GM23338 (cell line): ENCODE measurements around the gene EIF4G3.

Experiments
- CREB1 ChIP-seq: fragments of 250-450 bp; sonication (Bioruptor Pico); IDR thresholded peaks from 2 replicates; pipeline ENCODE4 v1.5.0; 2020; ENCODE audit warnings: low read depth, mild to moderate bottlenecking, moderate library complexity
- CTCF ChIP-seq, 2 experiments: fragments of 200-600 bp in 1 of 2; sonication (generic) in 1 of 2; conservative IDR thresholded peaks; 2 replicates each; pipeline versions ENCODE4 v1.5.1 to v1.6.1; 2016 to 2017; ENCODE audit warnings: antibody characterized with exemption in 2 of 2, low read depth in 2 of 2, mild to moderate bottlenecking in 2 of 2, moderate library complexity in 1 of 2
- ETS1 ChIP-seq: IDR thresholded peaks from 2 replicates; pipeline ENCODE4 v1.6.1; 2016; ENCODE audit warnings: antibody characterized with exemption
- EZH2 ChIP-seq: fragments of 200-600 bp; sonication (generic); IDR thresholded peaks from one replicate; pipeline ENCODE4 v1.8.0; 2017; ENCODE audit warnings: antibody characterized with exemption, mild to moderate bottlenecking, low read depth; ENCODE audit not compliant: unreplicated experiment
- EZH2phosphoT487 ChIP-seq: fragments of 200-600 bp; sonication (generic); IDR thresholded peaks from one replicate; pipeline ENCODE4 v1.8.1; 2018; ENCODE audit warnings: antibody characterized with exemption; ENCODE audit not compliant: unreplicated experiment
- JUNB ChIP-seq: IDR thresholded peaks from one replicate; pipeline ENCODE4 v1.6.1; 2016; ENCODE audit warnings: antibody characterized with exemption; ENCODE audit not compliant: unreplicated experiment
- NANOG ChIP-seq: IDR thresholded peaks from 2 replicates; pipeline ENCODE4 v1.6.1; 2016; ENCODE audit warnings: antibody characterized with exemption, borderline replicate concordance
- POLR2AphosphoS5 ChIP-seq: IDR thresholded peaks from 2 replicates; pipeline ENCODE4 v1.6.1; 2016; ENCODE audit warnings: antibody characterized with exemption, low read depth
- REST ChIP-seq: IDR thresholded peaks from one replicate; pipeline ENCODE4 v1.6.1; 2018; ENCODE audit warnings: antibody characterized with exemption; ENCODE audit not compliant: unreplicated experiment
- STAT1 ChIP-seq: IDR thresholded peaks from one replicate; pipeline ENCODE4 v1.6.1; 2016; ENCODE audit warnings: antibody characterized with exemption; ENCODE audit not compliant: unreplicated experiment
- ZNF114 ChIP-seq: fragments of 250-450 bp; sonication (Bioruptor Pico); IDR thresholded peaks from 2 replicates; pipeline ENCODE4 v1.5.0; 2020; ENCODE audit warnings: mild to moderate bottlenecking, moderate library complexity
- ZNF331 ChIP-seq: fragments of 250-450 bp; sonication (Bioruptor Pico); IDR thresholded peaks from 2 replicates; pipeline ENCODE4 v1.5.0; 2020; ENCODE audit warnings: low read depth, mild to moderate bottlenecking, moderate library complexity
- ZNF462 ChIP-seq: fragments of 250-450 bp; sonication (Bioruptor Pico); IDR thresholded peaks from 2 replicates; pipeline ENCODE4 v1.5.0; 2020; ENCODE audit warnings: mild to moderate bottlenecking, moderate library complexity

GRCh38 chr1:20949871-20950590, 226.7 kb downstream of the EIF4G3 start:
- TF ChIP-seq CTCF (conservative IDR thresholded peaks at IDR 0.05; ENCODE audit: low read depth in 2 of 2) (no peak), ZNF331 (CRISPR knock-in tag) (no peak), ZNF114 (CRISPR knock-in tag) (no peak), POLR2AphosphoS5 (no peak), EZH2 (no peak), REST (no peak), EZH2phosphoT487 (no peak), ETS1 (no peak), JUNB (no peak), CREB1 (CRISPR knock-in tag) (no peak), NANOG (no peak), STAT1 (no peak), ZNF462 (CRISPR knock-in tag) (no peak)
